DOHH2 (cell line): ENCODE data around the gene SEMA3D.

ENCODE experiments used
- H3F3A ChIP-seq: fragments of 200-600 bp; sonication (generic), shearing (Covaris generic); 2 replicates; pipeline ENCODE4 v1.6.0; 2016; ENCODE audit warnings: antibody characterized with exemption, mild to moderate bottlenecking; ENCODE audit not compliant: control insufficient read depth, insufficient read depth
- H3K27ac ChIP-seq: fragments of 200-600 bp; sonication (generic); 2 replicates; pipeline ENCODE4 v1.5.1; 2014; ENCODE audit warnings: low read depth, mild to moderate bottlenecking, low read length, moderate library complexity
- H3K27me3 ChIP-seq: fragments of 200-600 bp; sonication (generic); 2 replicates; pipeline ENCODE4 v1.6.1; 2014; ENCODE audit warnings: mild to moderate bottlenecking, low read length, mixed read lengths; ENCODE audit not compliant: control insufficient read depth
- H3K36me3 ChIP-seq: fragments of 200-600 bp; sonication (generic); 2 replicates; pipeline ENCODE4 v1.6.1; 2014; ENCODE audit warnings: mild to moderate bottlenecking, low read length, moderate library complexity, mixed read lengths; ENCODE audit not compliant: control insufficient read depth
- H3K4me1 ChIP-seq: fragments of 200-600 bp; sonication (generic); 2 replicates; pipeline ENCODE4 v1.6.1; 2014; ENCODE audit warnings: mild to moderate bottlenecking, low read length, mixed read lengths; ENCODE audit not compliant: control insufficient read depth
- H3K4me2 ChIP-seq: fragments of 200-600 bp; sonication (generic); 2 replicates; pipeline ENCODE4 v1.6.0; 2014; ENCODE audit warnings: mild to moderate bottlenecking, low read length, moderate library complexity
- H3K4me3 ChIP-seq: fragments of 200-600 bp; sonication (generic); 2 replicates; pipeline ENCODE4 v1.5.1; 2014; ENCODE audit warnings: mild to moderate bottlenecking, low read length, mixed read lengths
- H3K79me2 ChIP-seq: fragments of 200-600 bp; sonication (generic); 2 replicates; pipeline ENCODE4 v1.6.1; 2014; ENCODE audit warnings: mild to moderate bottlenecking, low read length, mixed read lengths; ENCODE audit not compliant: control insufficient read depth
- H3K9me2 ChIP-seq: fragments of 200-600 bp; sonication (generic); replicated peaks from 2 replicates; pipeline ENCODE4 v1.6.1; 2014; ENCODE audit warnings: mild to moderate bottlenecking, low read length, mixed read lengths; ENCODE audit not compliant: control insufficient read depth
- H3K9me3 ChIP-seq: fragments of 200-600 bp; sonication (generic); 2 replicates; pipeline ENCODE4 v1.6.1; 2014; ENCODE audit warnings: antibody characterized with exemption, low read length, mixed read lengths; ENCODE audit not compliant: control insufficient read depth, insufficient read depth
- H4K20me1 ChIP-seq: fragments of 200-600 bp; sonication (generic); 2 replicates; pipeline ENCODE4 v1.6.0; 2014; ENCODE audit warnings: low read depth, mild to moderate bottlenecking, antibody characterized with exemption, low read length, moderate library complexity; ENCODE audit not compliant: control insufficient read depth, insufficient read depth
- CTCF ChIP-seq: fragments of 200-600 bp; sonication (generic); IDR thresholded peaks from one replicate; pipeline ENCODE4 v1.5.1; 2014; ENCODE audit warnings: antibody characterized with exemption, mild to moderate bottlenecking, low read depth, low read length; ENCODE audit not compliant: poor library complexity, severe bottlenecking
- EZH2phosphoT487 ChIP-seq: fragments of 200-600 bp; sonication (generic); IDR thresholded peaks from 2 replicates; pipeline ENCODE4 v1.6.1; 2017; ENCODE audit warnings: borderline replicate concordance, mild to moderate bottlenecking, antibody characterized with exemption, low read length, moderate library complexity, mixed read lengths

The SEMA3D gene

GRCh38 chr7:85081392-85081791 is 105.5 kb downstream of the SEMA3D start:
- H3K4me3 ChIP-seq = no peak overlapping the region
- H3K9me2 ChIP-seq = no peaks in the 10 kb centered on the region
- H3K27me3 ChIP-seq = no peaks in the 10 kb centered on the region
- no peaks in the 10 kb centered on the region for H3K36me3 ChIP-seq
- TF ChIP-seq EZH2phosphoT487 = no peak
- H3F3A ChIP-seq = no peaks in the 10 kb centered on the region
- no peaks in the 10 kb centered on the region for H3K9me3 ChIP-seq
- no peaks in the 10 kb centered on the region for H4K20me1 ChIP-seq
- no peaks in the 10 kb centered on the region for H3K79me2 ChIP-seq
- no peak overlapping the region for H3K4me2 ChIP-seq
- H3K4me1 ChIP-seq = no peaks in the 10 kb centered on the region
- no peak overlapping the region for H3K27ac ChIP-seq

DNA sequence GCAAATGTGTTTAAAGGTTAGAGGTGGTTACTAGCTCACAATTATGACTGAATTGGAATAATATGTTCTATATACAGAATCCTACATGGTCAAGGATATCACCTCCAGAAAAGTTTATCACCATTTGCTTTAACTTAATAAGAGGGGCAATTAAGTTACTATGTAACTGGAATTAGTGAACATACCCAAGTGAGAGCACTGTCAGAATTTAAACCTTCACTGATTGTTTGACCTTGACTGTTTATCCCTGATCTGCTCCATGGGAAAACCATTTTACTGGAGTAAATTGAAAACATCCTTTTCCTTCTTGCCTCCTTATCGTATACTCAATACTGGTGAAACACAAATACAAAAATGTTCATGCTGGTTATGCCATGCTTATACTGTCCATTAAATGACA is 107.4 kb downstream of the SEMA3D start:
- TF ChIP-seq EZH2phosphoT487 = no peak
- no peak for TF ChIP-seq CTCF
- H3K36me3 ChIP-seq = no peaks in the 10 kb centered on the region
- H3K27ac ChIP-seq = no peak overlapping the region
- no peaks in the 10 kb centered on the region for H3K9me2 ChIP-seq
- H3K4me3 ChIP-seq = no peak overlapping the region
- H3K79me2 ChIP-seq = no peaks in the 10 kb centered on the region
- no peaks in the 10 kb centered on the region for H3K27me3 ChIP-seq
- no peak overlapping the region for H3K4me2 ChIP-seq
- no peaks in the 10 kb centered on the region for H4K20me1 ChIP-seq
- no peaks in the 10 kb centered on the region for H3K9me3 ChIP-seq
- no peaks in the 10 kb centered on the region for H3K4me1 ChIP-seq
- H3F3A ChIP-seq = no peaks in the 10 kb centered on the region

DNA sequence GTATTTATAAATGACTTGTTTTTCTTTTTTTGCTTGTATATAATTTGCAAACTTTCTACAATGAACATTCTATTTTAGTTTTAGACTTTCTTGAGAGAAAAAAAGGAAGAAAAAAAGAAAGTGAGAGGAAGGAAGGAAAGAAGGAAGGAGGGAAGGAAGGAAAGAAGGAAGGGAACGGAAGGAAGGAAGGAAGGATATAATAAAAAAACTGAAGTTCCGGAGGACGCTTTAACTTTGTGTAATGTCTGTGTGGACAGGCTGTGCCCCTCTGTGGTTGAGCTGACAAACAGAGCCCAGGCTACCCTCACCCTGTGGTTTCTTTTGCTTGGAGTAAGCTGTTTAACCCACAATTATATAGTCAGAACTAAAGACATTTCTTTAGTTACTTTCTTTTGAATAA is 108.7 kb downstream of the SEMA3D start:
- H3K4me3 ChIP-seq = no peak overlapping the region
- no peaks in the 10 kb centered on the region for H3K4me1 ChIP-seq
- no peaks in the 10 kb centered on the region for H3F3A ChIP-seq
- H3K27ac ChIP-seq = no peak overlapping the region
- no peaks in the 10 kb centered on the region for H3K79me2 ChIP-seq
- no peaks in the 10 kb centered on the region for H4K20me1 ChIP-seq
- H3K9me3 ChIP-seq = no peaks in the 10 kb centered on the region
- TF ChIP-seq CTCF = no peak
- TF ChIP-seq EZH2phosphoT487 = no peak
- no peaks in the 10 kb centered on the region for H3K36me3 ChIP-seq
- no peaks in the 10 kb centered on the region for H3K9me2 ChIP-seq
- no peaks in the 10 kb centered on the region for H3K27me3 ChIP-seq
- H3K4me2 ChIP-seq = no peak overlapping the region

DNA sequence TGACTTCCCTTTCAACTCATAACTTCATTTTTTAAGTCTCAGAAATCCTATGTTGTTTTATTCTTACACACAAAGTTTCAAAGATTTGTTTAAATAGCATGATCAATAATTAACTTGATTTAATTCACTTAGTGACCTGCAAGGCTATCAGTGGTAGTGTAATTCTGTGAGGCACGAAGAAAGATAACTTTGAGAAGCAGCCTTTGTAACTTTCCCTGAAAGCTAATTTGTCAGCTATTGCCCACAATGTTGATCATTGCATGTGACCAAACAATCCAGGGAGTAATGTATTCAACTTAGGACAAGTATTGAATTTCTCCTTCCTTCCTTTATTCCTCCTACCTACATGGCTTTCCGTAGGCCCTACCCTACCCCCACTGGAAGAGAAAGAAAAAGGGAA is 111.0 kb downstream of the SEMA3D start:
- no peak overlapping the region for H3K4me3 ChIP-seq
- no peaks in the 10 kb centered on the region for H3K27me3 ChIP-seq
- no peaks in the 10 kb centered on the region for H4K20me1 ChIP-seq
- TF ChIP-seq EZH2phosphoT487 = no peak
- TF ChIP-seq CTCF = no peak
- H3K9me3 ChIP-seq = no peaks in the 10 kb centered on the region
- H3F3A ChIP-seq = no peaks in the 10 kb centered on the region
- H3K79me2 ChIP-seq = no peaks in the 10 kb centered on the region
- H3K27ac ChIP-seq = no peak overlapping the region
- no peaks in the 10 kb centered on the region for H3K9me2 ChIP-seq
- no peaks in the 10 kb centered on the region for H3K4me1 ChIP-seq
- no peak overlapping the region for H3K4me2 ChIP-seq
- H3K36me3 ChIP-seq = no peaks in the 10 kb centered on the region
